Mesenteric fat pad (tissue), 1 donor: Measurements from ENCODE around the gene TRIM27. TPM values are rescaled to one million over a fixed set of nuclear protein-coding genes. Genes with fewer than 3 reads are reported as not detected.
"Not testable (repeated sequence)": the region's sequence is repeated elsewhere in the genome, so short reads cannot be mapped to it uniquely, and the experiment has no call there.

Experiments
- DNase-seq: peaks from one replicate; pipeline ENCODE4 v3.0.0-alpha.2; 2020; ENCODE audit warnings: low spot score
- long read RNA-seq: library from polyadenylated mRNA; unstranded; transcript quantifications from one replicate; pipeline ENCODE4 v2.0.0, GENCODE V29; 2020
- total RNA-seq: library from RNA; stranded (reverse); fragmentation: NEBNext Ultra II Directional; extraction: Animal tissue kit (Norgen Biotek cat#: 25700); gene quantifications from one replicate; pipeline ENCODE4 v1.2.1, GENCODE V29; 2021
- donor health status: DM: yes; HTN: yes; CAD: no.

The TRIM27 gene, protein sequence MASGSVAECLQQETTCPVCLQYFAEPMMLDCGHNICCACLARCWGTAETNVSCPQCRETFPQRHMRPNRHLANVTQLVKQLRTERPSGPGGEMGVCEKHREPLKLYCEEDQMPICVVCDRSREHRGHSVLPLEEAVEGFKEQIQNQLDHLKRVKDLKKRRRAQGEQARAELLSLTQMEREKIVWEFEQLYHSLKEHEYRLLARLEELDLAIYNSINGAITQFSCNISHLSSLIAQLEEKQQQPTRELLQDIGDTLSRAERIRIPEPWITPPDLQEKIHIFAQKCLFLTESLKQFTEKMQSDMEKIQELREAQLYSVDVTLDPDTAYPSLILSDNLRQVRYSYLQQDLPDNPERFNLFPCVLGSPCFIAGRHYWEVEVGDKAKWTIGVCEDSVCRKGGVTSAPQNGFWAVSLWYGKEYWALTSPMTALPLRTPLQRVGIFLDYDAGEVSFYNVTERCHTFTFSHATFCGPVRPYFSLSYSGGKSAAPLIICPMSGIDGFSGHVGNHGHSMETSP
- 39.6 TPM for total RNA-seq
- long read RNA-seq, transcript TRIM27-202 (8 exons, 2,967 nt), result major isoform, 165 of 184 reads
- long read RNA-seq, partial matches to known transcripts, result 6 of 184 reads
- long read RNA-seq, other reads (novel, unspliced or antisense), result 13 of 184 reads

DNA sequence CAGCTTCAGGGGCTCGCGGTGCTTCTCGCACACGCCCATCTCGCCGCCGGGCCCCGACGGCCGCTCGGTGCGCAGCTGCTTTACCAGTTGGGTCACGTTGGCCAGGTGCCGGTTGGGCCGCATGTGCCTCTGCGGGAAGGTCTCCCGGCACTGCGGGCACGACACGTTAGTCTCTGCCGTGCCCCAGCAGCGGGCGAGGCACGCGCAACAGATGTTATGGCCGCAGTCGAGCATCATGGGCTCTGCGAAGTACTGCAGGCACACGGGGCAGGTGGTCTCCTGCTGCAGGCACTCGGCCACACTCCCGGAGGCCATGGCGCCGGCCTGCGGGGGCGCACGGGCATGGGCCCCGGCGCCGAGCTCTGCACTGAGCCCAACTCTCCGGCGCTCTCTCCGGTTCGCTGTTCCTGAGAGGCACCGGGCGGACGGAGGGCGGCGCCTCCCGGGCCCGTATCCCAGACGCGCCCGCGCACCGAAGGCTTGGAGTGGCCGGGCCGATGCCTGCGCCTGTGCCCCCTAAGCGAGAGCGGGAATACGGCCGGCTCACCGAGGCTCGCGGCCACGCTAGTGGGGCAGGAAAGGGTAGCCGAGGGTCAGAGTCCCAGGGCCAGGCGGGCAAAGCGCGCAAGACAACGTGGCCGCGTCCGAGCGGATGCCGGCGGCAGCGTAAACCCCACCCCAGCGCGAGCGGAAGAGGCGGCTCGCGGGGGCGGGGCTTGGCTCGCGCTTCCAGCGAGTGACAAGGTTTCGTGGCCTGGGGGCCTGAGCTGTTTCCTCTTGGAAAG is at the start of gene TRIM27:
Gene TRIM27, minus strand, starts transcription at position 668 of the 785 bp plus-strand sequence. Its CDS starts 353 bp downstream, at position 315.
- DNase-seq, result peak; percentile 98

DNA sequence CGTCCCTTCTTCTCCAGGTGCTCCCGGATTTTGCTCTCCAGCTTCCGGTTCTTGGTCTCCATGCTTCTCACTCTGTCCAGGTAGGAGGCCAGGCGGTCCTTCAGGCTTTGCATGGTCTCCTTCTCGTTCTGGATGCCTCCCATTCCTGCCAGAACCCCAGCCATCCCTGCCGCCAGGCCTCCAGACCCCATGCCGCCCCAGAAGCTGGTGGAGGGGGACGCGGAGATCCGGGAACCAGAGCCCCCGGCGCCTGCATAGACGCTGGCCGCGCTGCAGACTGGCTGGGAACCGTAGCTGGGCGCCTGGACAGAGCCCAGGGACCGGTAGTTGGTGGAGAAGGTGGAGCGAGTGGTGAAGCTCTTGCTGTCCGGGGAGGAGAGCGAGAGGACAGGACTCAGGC is 46.3 kb upstream of the TRIM27 start:
- not testable (repeated sequence) for DNase-seq

DNA sequence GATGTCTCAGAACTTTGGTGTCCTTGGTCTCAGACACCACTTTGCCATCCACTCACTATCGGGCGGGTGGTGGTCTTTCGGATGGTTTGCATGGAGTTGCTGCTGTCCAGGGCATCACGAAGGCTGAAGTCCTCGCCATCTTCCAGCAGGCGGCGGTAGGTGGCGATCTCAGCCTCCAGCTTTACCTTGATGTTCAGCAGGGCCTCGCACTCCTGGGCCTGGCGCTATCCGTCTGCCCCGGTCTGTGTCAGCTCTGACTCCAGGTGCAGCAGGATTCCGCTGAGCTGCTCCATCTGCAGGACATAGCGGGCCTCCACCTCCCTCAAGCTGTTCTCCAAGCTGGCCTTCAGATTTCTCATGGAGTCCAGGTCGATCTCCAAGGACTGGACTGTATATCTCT is 45.3 kb upstream of the TRIM27 start:
- no peak for DNase-seq

GRCh38 chr6:28968476-28968875 is 44.7 kb upstream of the TRIM27 start:
- no peak for DNase-seq

DNA sequence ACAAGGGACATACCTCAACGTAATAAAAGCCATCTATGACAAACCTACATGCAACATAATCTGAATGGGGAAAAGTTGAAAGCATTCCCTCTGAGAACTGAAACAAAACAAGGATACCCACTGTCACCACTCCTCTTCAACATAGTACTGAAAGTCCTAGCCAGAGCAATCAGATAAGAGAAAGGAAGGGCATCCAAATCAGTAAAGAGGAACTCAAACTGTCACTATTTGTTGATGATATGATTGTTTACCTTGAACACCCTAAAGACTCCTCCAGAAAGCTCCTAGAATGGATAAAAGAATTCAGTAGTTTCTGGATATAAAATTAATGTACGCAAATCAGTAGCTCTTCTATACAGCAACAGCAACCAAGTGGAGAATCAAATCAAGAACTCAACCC is 41.9 kb upstream of the TRIM27 start:
- DNase-seq, result no peak

DNA sequence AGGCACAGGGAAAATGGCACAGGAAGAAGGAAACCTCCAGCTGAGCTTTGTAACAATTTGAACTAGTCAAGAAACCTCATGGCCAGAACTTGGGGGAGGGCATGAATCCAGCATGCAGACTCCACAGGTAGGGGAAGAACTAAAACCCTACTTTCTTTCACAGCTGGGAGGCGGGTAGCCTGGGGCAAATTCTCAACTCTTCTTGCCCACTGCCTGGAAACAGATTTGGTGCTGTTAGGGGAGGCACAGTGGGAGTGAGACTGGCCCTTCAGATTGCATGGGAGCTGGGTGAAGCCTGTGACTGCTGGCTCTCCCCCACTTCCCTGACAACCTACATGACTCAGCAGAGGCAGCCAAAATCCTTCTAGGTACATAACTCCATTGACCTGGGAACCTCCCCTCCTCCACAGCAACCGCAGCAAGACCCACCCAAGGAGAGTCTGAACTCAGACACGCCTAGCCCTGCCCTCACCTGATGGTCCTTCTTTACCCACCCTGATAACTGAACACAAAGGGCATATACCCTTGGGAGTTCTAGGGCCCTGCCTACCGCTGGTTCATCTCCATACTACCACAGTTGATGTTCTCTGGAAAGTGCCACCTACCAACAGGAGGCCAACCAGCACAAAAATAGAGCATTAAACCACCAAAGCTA is 37.2 kb upstream of the TRIM27 start:
- DNase-seq, result no peak

DNA sequence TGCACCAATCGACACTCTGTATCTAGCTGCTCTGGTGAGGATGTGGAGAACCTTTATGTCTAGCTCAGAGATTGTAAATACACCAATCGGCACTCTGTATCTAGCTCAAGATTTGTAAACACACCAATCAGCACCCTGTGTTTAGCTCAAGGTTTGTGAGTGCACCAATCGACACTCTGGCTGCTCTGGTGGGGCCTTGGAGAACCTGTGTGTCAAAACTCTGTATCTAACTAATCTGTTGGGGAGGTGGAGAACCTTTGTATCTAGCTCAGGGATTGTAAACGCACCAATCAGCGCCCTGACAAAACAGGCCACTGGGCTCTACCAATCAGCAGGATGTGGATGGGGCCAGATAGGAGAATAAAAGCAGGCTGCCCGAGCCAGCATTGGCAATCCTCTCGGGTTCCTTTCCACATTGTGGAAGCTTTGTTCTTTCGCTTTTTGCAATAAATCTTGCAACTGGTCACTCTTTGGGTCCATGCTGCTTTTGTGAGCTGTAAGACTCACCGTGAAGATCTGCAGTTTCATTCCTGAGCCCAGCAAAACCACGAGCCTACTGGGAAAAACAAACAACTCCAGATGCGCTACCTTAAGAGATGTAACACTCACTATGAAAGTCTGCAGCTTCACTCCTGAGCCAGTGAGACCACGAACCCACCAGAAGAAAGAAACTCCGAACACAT is 34.9 kb upstream of the TRIM27 start:
- not testable (repeated sequence) for DNase-seq

- not testable (repeated sequence) for DNase-seq
Measured at GRCh38 chr6:28957795-28958314, 34.1 kb upstream of the TRIM27 start.

DNA sequence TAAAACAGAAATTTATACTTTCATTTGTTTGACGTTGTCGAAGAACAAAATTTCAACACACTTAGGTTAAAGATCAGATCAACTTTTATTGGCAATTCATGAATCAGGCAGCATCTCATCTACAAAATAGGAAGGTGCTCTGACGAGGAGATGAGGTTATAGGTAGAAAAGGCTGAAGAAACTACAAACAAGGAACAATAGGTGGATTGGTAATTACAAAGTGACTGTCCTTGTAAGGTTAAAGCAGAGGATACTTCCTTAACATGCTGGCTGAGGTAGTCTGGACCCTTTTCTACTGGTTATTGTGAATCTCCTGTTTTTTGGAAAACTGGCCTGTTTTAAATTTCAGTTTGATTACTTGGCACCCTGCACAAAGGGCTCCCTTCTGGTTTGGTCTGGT is 32.5 kb upstream of the TRIM27 start:
- DNase-seq, result no peak

DNA sequence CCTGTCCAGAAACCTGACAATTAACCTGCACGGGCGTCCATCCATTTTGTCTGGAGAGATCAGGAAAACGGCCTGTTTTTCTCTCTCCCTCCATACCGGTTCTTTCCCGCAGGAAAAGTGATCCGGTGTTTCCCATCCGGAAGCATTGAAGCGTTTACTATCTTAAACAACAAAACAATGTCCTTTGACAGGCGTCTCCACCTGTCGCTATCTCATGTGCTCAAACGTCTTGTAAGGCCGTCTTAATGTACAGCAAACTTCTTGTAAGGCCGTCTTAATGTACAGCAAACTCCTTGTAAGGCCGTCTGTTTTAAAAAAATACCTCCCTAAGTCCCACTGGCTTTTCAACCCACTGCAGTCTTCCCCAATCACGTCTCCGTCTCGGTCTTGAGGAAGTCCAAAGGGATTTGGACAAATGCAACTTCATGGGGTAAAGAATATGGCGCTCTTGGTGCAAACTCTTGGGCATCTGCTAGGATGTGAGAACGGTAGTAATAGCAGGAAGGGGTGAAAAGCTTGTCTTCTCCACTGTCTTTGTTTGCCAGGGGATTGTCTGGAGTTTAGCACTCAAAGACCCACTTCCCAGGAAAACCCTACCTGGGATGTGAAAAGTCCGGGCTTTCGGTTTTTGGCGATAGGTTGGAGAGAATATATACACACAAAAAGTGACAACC is 29.9 kb upstream of the TRIM27 start:
- DNase-seq, result no peak

DNA sequence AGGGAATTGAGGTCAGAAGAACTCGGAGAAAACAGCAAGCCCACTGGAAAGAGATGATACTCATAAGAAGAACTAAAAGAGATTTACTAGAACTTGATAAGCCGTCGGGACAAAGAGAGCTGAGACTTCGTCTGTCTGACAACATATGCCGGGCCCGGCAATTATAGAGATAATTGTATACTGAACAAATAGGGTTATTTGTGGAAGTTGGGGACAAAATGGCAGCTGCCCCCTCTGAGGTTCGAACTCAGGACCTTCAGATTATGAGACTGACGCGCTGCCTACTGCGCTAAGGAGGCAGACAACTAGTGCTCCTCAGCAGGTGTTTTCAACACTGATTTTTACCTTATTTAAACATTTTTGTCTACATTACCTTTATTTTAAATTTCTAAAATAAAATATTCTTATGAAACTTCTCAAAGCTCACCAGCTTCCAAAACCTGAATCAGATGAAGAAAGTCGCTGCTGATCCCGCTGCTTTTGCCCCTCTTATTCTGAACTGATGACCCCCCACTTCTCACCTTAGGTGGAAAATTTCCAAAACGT is 29.3 kb upstream of the TRIM27 start:
- no peak for DNase-seq

DNA sequence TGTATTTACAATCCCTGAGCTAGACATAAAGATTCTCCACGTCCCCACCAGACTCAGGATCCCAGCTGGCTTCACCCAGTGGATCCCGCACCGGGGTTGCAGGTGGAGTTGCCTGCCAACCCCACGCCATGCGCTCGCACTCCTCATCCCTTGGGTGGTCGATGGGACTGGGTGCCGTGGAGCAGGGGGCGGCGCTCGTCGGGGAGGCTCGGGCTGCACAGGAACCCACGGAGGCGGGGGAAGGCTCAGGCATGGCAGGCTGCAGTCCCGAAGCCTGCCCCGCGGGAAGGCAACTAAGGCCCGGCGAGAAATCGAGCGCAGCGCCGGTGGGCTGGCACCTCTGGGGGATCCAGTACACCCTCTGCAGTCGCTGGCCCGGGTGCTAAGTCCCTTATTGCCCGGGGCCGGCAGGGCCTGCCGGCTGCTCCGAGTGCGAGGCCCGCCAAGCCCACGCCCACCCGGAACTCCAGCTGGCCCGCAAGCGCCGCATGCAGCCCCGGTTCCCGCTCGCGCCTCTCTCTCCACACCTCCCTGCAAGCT is 25.9 kb upstream of the TRIM27 start:
- DNase-seq, result not testable (repeated sequence)

DNA sequence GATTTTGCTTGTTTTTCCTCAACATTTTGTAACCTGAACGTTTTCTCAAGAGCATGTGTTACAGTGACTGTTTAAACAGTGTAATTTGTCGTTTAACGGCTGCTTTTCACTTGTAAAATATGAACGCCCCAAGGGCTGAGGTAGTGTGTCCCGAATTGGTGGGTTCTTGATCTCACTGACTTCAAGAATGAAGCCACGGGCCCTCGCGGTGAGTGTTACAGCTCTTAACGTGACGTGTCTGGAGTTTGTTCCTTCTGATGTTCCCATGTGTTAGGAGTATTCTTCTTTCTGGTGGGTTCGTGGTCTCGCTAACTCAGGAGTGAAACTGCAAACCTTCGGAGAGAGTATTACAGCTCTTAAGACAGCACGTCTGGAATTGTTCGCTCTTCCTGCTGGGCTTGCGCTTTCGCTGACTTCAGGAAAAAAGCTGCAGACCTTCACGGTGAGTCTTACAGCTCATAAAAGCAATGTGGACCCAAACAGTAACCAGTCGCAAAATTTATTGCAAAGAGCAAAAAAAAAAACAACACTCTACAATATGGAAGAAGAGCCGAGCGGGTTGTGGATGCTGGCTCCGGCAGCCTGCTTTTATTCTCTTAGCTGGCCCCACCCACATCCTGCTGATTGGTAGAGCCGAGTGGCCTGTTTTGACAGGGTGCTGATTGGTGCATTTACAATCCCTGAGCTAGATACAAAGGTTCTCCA is 25.1 kb upstream of the TRIM27 start:
- DNase-seq, result no peak

DNA sequence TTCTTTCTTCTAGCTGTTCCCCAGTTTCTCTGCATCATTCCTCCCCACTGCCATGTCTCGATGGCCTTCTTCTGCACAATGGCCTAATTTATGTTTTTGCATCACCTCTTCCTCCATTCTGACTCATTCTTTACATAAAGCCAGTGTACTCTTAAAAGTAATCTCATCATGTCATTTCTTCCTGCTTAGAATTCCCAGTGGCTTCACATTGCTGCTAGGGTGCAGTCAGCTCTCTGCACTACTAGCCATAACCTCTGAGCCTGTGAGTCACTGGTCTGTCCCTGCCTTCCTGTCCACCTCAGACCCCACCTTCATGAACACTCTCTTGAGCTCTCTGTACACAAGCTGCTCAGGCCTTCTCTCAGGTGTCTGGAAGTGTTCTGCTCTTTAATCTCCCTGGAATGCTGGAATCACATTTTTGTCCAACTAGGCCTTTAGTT is 24.1 kb upstream of the TRIM27 start:
- DNase-seq, result no peak

DNA sequence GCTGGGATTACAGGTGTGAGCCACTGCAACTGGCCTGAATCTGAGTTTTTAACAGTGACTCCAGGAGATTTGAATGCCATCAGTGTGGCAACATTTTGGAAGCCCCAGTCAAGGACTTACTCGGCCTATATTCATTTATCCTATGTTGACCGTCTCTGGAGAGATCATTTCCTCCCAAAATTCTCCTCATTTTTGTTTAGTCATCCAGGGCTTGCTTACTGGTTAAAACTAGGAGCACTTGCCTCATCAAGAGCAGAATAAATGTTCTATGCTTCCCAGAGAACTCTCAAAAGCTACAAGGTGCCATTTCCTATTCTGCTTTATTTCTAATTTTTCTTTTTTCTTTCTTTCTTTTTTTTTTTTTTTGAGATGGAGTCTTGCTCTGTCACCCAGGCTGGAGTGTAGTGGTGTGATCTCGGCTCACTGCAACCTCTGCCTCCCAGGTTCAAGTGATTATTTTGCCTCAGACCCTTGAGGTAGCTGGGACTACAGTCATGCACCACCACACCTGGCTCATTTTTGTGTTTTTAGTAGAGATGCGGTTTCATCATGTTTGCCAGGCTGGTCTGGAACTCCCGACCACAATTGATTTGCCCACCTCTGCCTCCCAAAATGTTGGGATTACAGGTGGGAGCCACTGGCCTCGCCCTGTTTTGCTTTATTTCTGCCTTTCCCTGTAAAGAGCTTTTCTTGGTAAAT is 23.4 kb upstream of the TRIM27 start:
- no peak for DNase-seq

GRCh38 chr6:28945349-28945748 is 21.6 kb upstream of the TRIM27 start:
- DNase-seq, result no peak

DNA sequence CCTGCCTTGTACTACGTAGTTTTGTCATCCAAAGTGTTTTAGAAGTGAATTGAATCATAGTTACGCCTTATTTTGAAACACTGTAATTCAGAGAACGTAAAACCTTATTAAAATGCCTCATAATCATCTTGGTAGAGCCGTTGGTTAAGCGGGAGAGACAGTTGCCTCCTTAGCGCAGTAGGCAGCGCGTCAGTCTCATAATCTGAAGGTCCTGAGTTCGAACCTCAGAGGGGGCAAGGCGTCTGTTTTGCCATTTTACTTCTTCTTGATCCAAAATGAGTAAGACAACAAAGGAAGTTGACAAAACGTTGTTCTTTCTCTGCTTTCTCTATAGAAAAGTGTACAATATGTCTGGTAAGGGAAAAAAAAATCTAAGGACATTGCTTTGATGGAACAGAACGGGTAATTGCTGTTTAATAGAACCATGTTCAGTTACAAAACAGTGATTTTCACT is 20.7 kb upstream of the TRIM27 start:
- no peak for DNase-seq
